Stimulated activated CD8-positive, alpha-beta memory T cell treated with anti-CD3 and anti-CD28 coated beads, Interleukin-12 subunit alpha, Interleukin-12 subunit beta, amount 100 ng/mL, for 4 hours (primary cell): ENCODE results near the gene RPTN.

ENCODE experiments used
- DNase-seq: peaks from one replicate; pipeline ENCODE4 v3.0.0-alpha.2; 2020; ENCODE audit warnings: low read depth

Gene RPTN, protein sequence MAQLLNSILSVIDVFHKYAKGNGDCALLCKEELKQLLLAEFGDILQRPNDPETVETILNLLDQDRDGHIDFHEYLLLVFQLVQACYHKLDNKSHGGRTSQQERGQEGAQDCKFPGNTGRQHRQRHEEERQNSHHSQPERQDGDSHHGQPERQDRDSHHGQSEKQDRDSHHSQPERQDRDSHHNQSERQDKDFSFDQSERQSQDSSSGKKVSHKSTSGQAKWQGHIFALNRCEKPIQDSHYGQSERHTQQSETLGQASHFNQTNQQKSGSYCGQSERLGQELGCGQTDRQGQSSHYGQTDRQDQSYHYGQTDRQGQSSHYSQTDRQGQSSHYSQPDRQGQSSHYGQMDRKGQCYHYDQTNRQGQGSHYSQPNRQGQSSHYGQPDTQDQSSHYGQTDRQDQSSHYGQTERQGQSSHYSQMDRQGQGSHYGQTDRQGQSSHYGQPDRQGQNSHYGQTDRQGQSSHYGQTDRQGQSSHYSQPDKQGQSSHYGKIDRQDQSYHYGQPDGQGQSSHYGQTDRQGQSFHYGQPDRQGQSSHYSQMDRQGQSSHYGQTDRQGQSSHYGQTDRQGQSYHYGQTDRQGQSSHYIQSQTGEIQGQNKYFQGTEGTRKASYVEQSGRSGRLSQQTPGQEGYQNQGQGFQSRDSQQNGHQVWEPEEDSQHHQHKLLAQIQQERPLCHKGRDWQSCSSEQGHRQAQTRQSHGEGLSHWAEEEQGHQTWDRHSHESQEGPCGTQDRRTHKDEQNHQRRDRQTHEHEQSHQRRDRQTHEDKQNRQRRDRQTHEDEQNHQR

DNA sequence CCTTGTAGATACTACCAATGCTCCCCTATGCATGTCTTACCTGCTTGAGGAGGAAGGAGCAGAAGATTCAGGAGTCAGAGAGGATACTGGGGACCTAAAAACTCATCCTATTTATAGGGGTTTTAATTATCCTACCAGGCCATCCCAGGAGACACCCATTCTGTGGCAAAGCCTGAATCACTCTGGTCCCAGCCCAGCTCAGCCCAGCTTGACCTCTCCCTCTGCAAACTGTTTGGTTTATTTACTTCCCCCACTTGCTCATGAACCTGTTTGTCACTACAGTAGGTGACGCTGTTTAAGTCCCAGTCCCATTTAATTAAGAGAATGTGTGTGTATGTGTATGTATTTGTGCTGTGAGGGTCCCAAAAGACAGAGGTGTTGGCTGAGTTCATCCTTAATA is at the start of gene RPTN:
Gene RPTN (minus strand): TSS at position 85 of the 400 bp plus-strand sequence. CDS start 1,339 bp downstream, outside the sequence.
- DNase-seq, result no peak

DNA sequence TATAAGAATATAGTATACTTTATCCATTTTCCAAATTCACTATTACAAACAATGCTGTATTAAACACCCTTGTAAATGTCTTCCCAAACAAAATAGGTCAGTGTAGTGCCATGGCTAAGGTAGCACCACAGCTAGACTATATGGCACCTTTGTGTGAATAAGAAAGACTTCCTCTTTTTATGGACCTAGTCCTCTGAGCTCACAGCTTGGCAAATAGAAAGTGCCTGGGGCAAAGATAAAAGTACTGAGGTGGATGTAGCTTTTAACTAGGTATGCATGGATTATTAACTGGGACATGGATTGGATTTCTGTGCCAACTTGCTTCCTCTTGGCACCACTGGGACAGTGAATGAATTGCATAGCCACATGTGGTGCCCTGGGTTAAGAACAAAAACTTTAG is 40.0 kb upstream of the RPTN start:
- no peak for DNase-seq

DNA sequence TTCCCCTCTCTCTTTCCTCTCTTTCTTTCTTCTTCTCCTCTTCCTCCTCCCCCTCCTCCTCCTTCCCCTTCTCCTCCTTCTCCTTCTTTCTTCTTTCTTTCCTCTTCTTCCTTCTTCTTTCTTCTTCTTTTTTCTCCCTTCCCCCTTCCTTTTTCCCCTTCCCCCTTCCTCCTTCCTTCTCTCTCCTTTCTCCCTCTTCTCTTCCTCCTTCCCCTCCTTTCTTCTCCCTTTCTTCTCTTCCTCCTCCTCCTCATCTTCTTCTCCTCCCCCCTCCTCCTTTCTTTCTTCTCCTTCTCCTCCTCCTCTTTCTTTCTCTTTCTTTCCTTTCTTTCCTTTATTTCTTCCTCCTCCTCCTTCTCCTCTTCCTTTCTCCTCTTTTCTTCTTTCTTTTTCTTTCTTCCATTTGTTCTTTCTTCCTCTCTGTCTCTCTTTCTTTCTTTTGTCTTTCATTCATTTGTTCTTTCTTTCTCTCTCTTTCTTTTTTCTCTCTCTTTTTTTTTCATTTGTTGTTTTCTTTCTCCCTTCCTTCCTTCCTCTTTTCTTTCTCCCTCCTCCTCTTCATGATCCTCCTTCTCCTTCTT is 38.4 kb upstream of the RPTN start:
- no peak for DNase-seq

DNA sequence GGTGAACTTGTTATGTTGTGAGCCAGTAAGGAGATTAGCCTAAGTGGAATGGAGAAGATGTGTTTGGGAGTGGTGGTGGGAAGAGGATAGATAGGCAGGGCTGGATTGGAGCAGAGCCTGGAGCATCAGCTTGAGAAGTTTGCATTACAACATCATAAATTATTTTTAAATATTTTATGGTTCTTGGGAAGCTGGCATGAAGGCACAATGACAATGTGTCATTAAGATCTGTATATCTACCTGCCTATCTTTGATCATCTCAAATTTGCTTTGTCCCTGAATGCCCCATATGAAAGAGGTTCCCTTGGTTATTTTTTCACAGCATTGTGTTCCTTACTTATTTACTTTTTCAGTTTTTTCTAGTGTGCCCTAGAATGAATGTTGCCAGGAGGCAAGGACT is 32.7 kb upstream of the RPTN start:
- no peak for DNase-seq

DNA sequence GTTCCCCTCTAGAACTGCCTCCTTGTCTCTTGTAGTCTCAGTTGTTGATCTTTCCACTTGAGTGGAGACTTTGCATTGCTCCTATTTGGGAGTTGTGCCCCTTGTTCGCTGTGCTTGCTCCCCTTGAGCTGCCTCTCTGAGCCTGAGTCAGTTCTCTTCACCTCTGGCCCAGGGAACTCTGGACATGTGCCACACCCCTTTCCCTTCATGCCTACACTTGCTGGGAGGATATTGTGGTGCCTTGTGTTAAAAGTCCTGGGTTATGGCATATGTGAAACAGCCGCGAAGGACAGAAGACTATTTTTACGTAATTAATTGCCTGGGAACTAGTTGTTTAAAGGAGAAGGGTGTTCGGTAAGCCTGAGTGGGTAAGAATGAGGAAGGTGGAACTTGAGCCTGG is 32.2 kb upstream of the RPTN start:
- DNase-seq, result no peak

DNA sequence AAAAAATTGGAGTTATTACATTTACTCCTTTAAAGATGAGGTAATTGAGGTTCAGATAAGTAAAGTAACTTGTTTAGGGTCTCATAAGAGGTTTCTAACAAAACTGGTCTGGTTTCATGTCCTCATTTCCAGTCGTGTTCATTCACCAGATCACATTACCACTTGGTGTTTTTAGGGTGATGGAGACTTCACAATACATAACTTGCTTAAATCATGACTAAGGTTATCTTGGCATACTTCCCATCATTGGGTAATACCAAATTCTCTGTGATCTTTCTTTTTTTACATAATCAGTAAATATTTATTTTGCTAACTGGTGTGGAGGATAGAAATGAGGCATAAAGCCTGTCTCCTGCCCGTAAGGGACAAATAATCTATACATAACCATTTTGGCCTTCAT is 31.6 kb upstream of the RPTN start:
- DNase-seq, result no peak

DNA sequence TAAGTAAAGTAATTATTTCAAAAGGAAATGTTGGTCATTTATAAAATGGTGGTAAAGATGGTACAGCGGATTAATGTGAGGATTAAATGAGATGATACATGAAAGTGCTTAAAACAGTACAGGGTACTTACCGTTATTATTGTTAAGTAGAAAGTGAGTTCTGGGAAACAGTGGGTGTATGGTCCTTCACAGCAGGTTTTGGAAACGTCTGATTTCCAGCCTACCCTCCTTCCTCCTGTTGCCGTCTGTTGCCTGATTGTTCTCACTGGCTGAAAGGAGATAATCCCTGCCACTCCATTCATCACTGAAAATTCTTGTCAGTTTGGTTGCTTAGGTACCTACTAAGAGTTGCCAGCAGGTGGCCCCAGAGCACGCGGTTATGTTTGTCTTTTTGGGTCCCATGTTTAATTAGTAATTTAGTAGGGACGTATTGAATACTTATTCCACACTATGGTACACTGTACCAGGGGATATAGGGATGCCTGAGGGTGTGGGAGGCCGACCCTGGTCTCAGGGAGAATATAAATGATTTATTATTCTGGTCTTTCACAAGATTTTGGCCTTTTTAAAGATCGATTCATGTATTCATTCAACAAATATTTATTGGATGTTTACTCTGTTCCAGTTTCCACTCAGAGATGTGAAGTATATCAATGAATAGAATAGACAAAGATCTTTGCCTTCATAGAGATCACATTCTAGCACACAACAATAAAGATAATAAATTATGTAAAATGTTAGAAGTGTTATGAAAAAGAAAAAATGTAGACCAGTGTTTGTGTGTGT is 30.8 kb upstream of the RPTN start:
- DNase-seq, result peak; percentile 32

DNA sequence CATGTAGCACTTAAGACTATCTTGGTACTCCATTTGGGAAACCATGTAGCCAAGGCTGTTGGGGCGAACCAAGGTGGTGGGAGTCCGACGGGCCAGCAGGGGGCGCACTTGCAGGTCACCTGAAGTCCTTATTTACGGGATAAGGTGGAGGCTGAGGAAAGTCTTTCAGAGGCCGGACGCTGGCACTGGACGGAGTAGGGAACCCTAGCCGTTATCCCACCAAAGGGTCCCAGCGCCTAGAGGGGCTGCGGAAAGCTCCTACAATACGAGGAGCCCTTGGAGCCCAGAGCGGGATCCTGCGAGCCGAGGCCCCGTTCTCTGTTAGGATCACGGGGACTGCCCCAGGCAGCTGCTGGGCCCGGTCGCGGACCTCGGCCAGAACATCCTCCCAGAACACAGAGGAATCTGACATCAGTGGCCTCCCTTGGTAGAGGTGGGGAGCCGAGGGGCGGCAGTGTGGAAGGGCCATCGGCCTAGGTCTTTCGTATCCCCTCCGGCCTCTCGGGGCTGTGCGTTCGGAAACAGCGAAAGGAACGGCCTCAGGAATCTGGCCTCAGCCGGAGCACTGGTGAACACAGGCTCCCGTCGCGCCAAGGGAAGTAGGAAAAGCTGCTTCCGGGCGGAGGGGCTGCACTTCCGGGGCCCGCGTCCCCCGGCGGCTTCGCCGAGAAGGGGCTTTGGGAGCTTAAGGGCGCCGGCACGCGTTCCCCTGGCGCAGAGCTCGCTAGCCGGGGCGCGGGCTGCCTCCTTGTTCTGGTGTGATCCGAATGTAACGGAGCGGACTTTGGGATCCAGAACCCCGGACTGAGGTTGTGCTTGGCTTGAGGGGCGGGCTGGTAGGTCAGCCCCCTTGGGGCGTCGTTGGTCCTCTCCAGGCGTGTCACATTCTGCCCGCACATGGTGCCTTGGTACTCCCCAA is 29.9 kb upstream of the RPTN start:
- DNase-seq, result peak; percentile 58

DNA sequence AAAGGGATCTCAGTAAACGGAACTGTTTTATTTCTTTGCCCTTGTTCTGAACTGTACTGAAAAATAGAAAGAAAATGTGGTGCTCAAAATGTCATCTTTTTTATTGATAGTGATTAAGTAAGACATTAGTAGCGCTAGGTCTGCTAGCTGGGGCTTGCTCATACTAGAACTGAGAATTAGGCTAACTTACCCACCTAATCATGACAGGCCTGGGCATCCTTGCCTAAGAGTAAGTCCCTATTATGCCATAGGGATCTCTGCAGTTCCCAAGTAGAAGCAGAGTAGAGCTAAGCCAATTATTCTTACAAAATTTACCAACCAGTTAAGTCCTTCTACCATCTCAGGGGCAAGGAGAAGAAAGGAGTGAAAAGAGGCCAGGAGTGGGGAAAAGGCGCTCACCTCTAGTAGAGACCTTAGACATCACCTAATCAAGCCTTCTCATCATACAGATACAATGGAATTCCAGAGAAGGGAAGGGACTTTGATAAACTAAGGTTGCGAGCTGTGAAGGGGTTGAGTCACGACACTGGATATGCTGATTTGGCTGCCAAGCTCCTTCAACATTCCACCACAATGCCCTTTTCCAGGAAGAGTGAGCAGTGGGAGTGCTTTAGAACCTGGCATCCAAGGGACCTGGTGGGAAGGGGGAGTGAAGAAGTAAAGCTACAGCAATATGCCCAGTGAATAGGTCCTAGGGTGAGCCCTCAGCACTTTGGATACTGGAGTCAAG is 27.7 kb upstream of the RPTN start:
- no peak for DNase-seq

DNA sequence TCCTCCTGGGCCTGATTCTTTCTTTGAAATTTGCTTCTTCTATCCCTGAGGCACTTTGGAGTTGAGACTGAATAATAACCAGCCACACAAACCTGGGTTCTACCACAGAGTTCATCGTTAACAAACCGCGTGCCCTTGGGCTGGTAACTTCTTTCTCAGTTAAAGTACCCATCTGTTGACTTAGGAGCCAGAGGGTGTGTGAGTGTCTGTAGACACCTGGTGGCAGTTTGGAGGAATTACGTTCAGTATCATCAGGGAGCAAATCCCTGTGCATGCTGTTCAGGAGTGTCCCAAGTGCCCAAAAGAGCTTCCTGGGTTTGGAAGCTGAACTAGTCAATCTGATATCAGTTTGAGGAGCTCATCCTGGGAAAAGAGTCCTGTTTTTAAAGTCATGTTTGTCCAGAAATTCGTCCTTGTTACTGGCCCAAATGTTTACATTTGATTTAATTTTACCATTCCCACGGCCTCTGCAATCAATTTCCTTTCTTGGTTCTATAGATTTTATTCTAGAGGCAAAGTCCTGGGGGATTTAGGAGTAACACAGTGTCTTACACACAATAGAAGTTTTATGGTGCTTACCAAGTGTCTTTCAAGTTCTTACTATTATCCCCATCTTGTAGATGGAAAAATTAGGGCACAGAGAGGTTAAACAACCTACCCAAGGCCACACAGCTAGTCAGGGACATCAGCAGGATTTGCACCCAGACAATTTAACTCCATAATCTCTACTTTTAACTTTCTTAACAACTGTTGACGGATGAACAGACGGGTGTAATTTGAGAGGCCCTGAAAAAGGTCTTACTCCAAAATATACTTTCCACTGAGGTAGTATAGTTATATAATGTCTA is 26.7 kb upstream of the RPTN start:
- no peak for DNase-seq

DNA sequence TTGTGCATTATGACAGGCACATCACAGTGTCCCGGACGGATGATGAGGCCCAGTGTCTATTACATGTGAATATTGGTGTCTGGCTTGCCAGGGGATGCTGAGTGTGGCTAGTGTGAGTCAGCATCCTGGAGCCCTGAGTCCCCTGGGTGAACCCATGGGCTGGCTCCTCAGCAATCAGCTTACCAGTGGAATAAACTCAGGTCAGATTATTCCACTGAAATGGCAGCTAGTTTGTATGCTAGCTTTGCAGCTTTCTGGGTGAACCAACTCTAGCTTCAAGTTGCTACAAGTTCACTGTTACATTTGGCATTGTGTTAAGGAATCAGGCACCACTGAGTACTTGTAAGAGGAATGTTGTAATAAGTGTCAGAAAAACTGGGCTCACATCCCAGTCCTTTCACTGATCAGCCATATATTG is 23.9 kb upstream of the RPTN start:
- no peak for DNase-seq

DNA sequence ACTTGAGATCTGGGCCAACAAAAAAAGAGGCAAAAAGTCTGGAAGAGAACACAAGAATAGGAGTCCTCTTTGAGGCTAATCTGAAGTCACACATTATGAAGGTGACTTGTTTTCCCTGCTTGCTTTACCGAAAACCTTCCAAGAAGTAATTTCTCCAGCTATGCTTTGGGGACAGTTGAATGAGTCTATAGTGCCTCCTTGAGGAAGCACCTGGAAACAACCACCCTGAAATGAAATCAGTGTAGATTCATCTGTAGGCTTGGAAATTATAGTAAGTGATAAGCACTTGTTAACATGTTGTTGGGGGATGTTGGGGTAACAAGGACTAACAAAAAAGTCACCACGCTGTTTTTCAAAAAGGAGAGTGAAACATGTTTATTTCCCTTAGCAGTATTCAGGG is 23.4 kb upstream of the RPTN start:
- no peak for DNase-seq

DNA sequence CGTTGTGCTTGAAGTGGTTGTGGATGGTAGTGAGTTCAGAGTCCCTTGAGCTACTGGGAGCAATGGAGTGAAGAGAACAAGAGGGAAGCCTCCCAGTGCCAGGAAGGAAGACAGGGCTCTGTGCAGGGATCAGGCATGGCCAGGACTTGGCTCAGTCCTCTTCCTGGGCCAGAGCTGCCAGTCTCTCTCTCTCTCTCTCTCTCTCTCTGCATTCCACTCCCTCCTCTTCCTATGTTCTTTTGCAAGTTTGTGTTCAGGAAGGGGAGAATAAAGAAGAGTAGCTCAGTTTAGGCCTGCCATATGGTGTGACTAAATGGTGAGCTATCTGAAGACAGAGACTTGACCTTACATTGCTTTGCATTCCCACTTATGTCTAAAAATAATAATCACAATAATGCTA is 20.5 kb upstream of the RPTN start:
- DNase-seq, result no peak

DNA sequence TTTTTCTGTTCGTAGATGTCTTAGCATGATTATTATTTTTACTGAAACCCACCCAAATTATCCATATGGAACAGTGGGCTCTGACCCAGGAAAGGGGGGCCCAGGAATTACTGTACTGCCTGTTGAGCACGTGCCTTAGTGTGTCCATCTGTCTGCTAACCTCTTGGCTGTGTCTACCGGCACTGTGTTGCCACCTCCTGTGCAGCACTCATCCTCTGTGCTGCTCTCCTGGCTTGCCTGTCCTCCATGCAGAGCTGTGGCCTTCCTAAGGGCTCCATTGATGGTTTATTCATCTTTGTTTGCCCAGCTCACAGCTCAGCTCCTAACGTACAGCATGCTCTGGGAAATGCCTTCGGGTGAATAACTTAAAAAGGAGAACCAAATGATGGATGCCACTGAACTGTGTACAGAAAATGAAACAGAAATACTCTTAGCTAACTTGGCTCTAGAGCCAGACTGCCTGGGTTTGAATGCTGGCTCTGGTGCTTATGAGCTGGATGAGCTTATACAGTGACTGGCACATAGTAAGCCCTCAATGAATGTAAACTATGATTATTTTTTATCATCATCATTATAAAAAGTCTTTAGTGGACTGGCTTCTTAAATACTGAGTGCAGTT is 11.4 kb upstream of the RPTN start:
- no peak for DNase-seq

DNA sequence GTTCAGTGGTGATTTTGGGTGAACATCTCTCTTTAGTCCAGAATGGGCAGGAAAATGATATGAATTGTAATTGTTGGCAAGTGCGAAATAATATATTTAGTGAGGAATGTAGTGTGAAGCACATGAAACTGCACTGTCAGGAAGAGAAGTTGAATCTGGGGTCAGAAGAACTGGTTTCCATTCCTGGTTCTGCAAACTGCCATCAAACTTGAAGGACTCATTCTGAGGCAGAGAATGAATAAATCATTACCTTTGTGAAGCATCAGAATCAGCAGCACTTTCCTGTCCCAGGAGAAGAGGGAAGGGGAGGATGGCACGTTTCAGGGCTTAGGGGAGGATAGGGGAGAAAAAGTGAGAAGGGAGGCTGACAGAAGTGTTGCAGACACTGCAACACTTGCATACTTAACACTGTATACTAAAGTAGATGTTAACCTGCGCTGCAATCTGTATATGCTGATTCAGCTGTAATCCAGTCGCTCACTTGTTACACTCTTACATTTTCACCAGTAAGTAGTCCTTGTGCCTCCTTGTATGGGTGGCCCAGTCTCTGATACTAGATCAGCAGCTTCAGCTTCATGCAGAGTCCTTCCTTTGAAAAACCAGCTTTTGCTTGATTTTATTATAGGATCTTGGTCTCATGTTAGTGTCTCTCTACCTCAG is 10.5 kb upstream of the RPTN start:
- no peak for DNase-seq

DNA sequence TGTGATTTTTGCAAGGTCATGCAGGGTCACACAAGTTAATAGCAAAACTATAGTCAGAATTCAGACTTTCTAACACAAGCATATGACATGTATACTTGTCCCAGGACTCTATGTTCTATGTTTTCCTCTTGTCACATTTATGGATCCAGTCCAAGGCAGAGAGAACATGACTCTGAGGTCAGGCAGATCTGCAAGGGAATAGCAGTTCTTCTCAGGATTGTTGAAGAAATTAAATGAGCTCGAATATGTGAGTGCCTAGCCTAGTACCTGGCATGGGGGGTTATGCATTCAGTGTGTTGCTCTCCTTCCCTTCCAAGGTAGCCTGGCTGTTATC is 9.5 kb upstream of the RPTN start:
- DNase-seq, result no peak

DNA sequence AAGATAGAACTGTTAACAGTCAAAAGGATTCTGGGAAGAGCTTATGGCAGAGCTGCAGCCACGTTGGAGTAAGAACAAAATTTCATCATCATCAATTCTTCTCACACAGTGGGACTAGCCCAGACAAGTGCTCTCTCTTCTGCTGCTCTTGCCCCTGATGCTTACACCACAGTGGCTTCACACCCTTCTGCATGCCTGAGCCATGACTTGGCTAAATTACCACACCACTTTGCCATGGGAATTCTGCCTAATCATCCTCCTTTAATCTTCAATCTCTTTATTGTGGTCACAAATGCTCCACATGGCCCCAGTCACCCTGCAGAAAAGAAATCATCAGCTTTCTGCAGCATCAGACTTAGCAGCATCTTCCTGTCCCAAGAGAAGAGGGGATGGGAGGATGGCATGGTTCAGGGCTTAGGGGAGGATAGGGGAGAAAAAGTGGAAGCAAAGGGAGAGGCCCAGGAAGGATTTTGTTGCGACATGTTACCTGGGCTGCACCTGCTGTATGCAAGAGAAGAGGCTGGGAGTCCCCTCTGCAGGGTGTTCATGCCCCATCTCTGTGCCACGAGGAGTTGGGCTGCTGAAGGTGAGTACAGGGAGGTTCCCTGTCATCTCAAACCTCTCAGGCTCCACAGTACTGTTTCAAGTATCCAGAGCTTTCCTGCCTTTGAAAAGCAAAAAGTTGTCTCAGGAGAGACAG is 9.0 kb upstream of the RPTN start:
- no peak for DNase-seq

DNA sequence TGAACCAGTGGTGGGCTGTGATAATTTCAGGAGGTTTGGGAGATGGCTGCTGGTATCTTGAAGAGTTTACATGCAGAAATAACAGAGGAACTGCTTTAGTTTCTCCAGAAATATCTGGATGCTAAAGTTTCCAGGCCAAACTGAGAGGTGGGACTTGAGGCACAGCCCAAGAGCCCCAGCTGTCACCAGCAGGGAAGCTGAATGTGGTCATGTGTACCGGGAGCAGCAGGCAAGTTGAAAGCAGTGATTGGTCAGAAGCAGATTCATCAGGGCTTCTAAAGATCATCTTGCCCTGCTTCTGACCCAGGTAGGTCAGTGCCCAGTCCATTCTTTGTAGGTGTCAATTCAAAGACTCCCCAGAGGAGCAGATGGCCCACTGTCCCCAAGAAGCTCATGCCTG is 7.9 kb upstream of the RPTN start:
- no peak for DNase-seq
